NCI-H128 (cell line): ENCODE measurements around the gene LIX1.
"Not testable (repeated sequence)": the region's sequence is repeated elsewhere in the genome, so short reads cannot be mapped to it uniquely, and the experiment has no call there.

ENCODE experiments used
- DNase-seq: peaks from one replicate; lab custom pipeline; 2025; ENCODE audit not compliant: unreplicated experiment; lab: John Stamatoyannopoulos, UW

LIX1 gene

GRCh38 chr5:97142521-97143254 is at the start of gene LIX1:
TSS of gene LIX1 (minus strand) at chr5:97142611. CDS start at chr5:97142576, 35 bp downstream.
- peak; percentile 22 for DNase-seq

GRCh38 chr5:97191893-97192292 is 49.5 kb upstream of the LIX1 start:
- no peak for DNase-seq

GRCh38 chr5:97189523-97189922 is 47.1 kb upstream of the LIX1 start:
- not testable (repeated sequence) for DNase-seq

GRCh38 chr5:97183930-97184213 is 41.5 kb upstream of the LIX1 start:
- DNase-seq: no peak

- DNase-seq: peak; percentile 85
These were observed 40.9 kb upstream of the LIX1 start, which contains the start of gene RIOK2 for GRCh38 chr5:97183100-97183929. TSS of gene RIOK2 (minus strand) at chr5:97183247. CDS start at chr5:97183191, 56 bp downstream.

GRCh38 chr5:97182571-97183099 is 40.2 kb upstream of the LIX1 start:
- no peak for DNase-seq

- no peak for DNase-seq
These were observed 39.6 kb upstream of the LIX1 start for GRCh38 chr5:97181856-97182545.

GRCh38 chr5:97179457-97179856 is 37.0 kb upstream of the LIX1 start:
- DNase-seq: not testable (repeated sequence)

- no peak for DNase-seq
These were observed 29.8 kb upstream of the LIX1 start for GRCh38 chr5:97172227-97172626.

GRCh38 chr5:97171703-97172102 is 29.3 kb upstream of the LIX1 start:
- no peak for DNase-seq

GRCh38 chr5:97167435-97167834 is 25.0 kb upstream of the LIX1 start:
- DNase-seq: no peak

GRCh38 chr5:97165726-97166125 is 23.3 kb upstream of the LIX1 start:
- DNase-seq: no peak

GRCh38 chr5:97164846-97165245 is 22.4 kb upstream of the LIX1 start:
- DNase-seq: no peak

GRCh38 chr5:97163790-97164285 is 21.4 kb upstream of the LIX1 start:
- DNase-seq: no peak

- DNase-seq: no peak
These were observed 21.0 kb upstream of the LIX1 start for GRCh38 chr5:97163360-97163764.

GRCh38 chr5:97162045-97162444 is 19.6 kb upstream of the LIX1 start:
- peak; percentile 17 for DNase-seq

GRCh38 chr5:97157689-97158088 is 15.3 kb upstream of the LIX1 start:
- no peak for DNase-seq

- no peak for DNase-seq
These were observed 9.0 kb upstream of the LIX1 start for GRCh38 chr5:97151370-97151769.

- DNase-seq: no peak
These were observed 8.0 kb upstream of the LIX1 start for GRCh38 chr5:97150401-97150800.

GRCh38 chr5:97149709-97150108 is 7.3 kb upstream of the LIX1 start:
- no peak for DNase-seq

GRCh38 chr5:97148288-97148687 is 5.9 kb upstream of the LIX1 start:
- no peak for DNase-seq
